IMR-90 (cell line): ENCODE measurements around the gene GNA14.

Source experiments
- CHD1 ChIP-seq: IDR thresholded peaks from 2 replicates; pipeline ENCODE4 v1.6.1; 2012; ENCODE audit warnings: low read depth, low read length, improper control_type of control experiment
- FOS ChIP-seq: fragments of 150-350 bp; IDR thresholded peaks from 2 replicates; pipeline ENCODE4 v1.6.1; 2016; ENCODE audit warnings: low read depth, low read length
- MAFK ChIP-seq: IDR thresholded peaks from 2 replicates; pipeline ENCODE4 v1.6.1; 2012; ENCODE audit warnings: low read depth, low read length, improper control_type of control experiment
- MAZ ChIP-seq: IDR thresholded peaks from 2 replicates; pipeline ENCODE4 v1.6.1; 2012; ENCODE audit warnings: low read depth, mild to moderate bottlenecking, low read length, improper control_type of control experiment, moderate library complexity, borderline replicate concordance
- POLR2A ChIP-seq: IDR thresholded peaks from 2 replicates; pipeline ENCODE4 v1.6.1; 2012; ENCODE audit warnings: mild to moderate bottlenecking, low read depth, low read length
- RCOR1 ChIP-seq: IDR thresholded peaks from 2 replicates; pipeline ENCODE4 v1.6.1; 2012; ENCODE audit warnings: mild to moderate bottlenecking, low read length, improper control_type of control experiment; ENCODE audit not compliant: insufficient replicate concordance
- RFX5 ChIP-seq: IDR thresholded peaks from 2 replicates; pipeline ENCODE4 v1.8.0; 2012; ENCODE audit warnings: low read depth, mild to moderate bottlenecking, low read length, moderate library complexity
- SMC3 ChIP-seq: fragments of 150-350 bp; IDR thresholded peaks from 2 replicates; pipeline ENCODE4 v1.6.1; 2016; ENCODE audit warnings: low read depth, mild to moderate bottlenecking, antibody characterized with exemption, low read length, moderate library complexity
- USF2 ChIP-seq: fragments of 150-350 bp; IDR thresholded peaks from 2 replicates; pipeline ENCODE4 v1.6.1; 2017; ENCODE audit warnings: mild to moderate bottlenecking, antibody characterized with exemption, low read length, low read depth
- TF ChIP-seq, protein P1 (sequence below): conservative IDR thresholded peaks from 2 replicates; pipeline ENCODE4 v1.5.1; 2012; ENCODE audit warnings: mild to moderate bottlenecking, low read depth, low read length, improper control_type of control experiment
- TF ChIP-seq, protein P2 (sequence below): fragments of 150-350 bp; IDR thresholded peaks from 2 replicates; pipeline ENCODE4 v1.6.1; 2016; ENCODE audit warnings: low read depth, mild to moderate bottlenecking, low read length, moderate library complexity, borderline replicate concordance

- TF ChIP-seq POLR2A (no peak), USF2 (no peak), CHD1 (no peak), RFX5 (no peak), RCOR1 (no peak), MAZ (no peak), MAFK (no peak), FOS (no peak), SMC3 (no peak)
- TF ChIP-seq, protein P1, sequence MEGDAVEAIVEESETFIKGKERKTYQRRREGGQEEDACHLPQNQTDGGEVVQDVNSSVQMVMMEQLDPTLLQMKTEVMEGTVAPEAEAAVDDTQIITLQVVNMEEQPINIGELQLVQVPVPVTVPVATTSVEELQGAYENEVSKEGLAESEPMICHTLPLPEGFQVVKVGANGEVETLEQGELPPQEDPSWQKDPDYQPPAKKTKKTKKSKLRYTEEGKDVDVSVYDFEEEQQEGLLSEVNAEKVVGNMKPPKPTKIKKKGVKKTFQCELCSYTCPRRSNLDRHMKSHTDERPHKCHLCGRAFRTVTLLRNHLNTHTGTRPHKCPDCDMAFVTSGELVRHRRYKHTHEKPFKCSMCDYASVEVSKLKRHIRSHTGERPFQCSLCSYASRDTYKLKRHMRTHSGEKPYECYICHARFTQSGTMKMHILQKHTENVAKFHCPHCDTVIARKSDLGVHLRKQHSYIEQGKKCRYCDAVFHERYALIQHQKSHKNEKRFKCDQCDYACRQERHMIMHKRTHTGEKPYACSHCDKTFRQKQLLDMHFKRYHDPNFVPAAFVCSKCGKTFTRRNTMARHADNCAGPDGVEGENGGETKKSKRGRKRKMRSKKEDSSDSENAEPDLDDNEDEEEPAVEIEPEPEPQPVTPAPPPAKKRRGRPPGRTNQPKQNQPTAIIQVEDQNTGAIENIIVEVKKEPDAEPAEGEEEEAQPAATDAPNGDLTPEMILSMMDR: no peak
- TF ChIP-seq, protein P2, sequence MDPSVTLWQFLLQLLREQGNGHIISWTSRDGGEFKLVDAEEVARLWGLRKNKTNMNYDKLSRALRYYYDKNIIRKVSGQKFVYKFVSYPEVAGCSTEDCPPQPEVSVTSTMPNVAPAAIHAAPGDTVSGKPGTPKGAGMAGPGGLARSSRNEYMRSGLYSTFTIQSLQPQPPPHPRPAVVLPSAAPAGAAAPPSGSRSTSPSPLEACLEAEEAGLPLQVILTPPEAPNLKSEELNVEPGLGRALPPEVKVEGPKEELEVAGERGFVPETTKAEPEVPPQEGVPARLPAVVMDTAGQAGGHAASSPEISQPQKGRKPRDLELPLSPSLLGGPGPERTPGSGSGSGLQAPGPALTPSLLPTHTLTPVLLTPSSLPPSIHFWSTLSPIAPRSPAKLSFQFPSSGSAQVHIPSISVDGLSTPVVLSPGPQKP: no peak
Measured at GRCh38 chr9:77418226-77418625, 229.9 kb downstream of the GNA14 start.
